Bronchial epithelial cell (primary cell): ENCODE measurements around the gene BCL6. TPM values are rescaled to one million over a fixed set of nuclear protein-coding genes. Genes with fewer than 3 reads are reported as not detected.

Experiments
- DNase-seq: peaks from one replicate; pipeline ENCODE4 v3.0.0-alpha.2; 2010; ENCODE audit warnings: low read depth
- FAIRE-seq: peaks from 2 replicates; lab custom pipeline; 2011; peaks lifted over from hg19 to GRCh38; lab: Jason Lieb, UNC
- H3K27me3 ChIP-seq: 2 replicates; pipeline ENCODE4 v1.5.1; 2011; ENCODE audit warnings: low read length; ENCODE audit not compliant: control insufficient read depth, insufficient read depth
- H3K36me3 ChIP-seq: 2 replicates; pipeline ENCODE4 v1.5.1; 2011; ENCODE audit warnings: low read length; ENCODE audit not compliant: control insufficient read depth, insufficient read depth
- H3K4me3 ChIP-seq: 2 replicates; pipeline ENCODE4 v1.5.1; 2011; ENCODE audit warnings: mild to moderate bottlenecking, low read depth, low read length, control low read depth
- total RNA-seq: library from RNA; depleted of rRNA; stranded (reverse); fragments of >200 nt; gene quantifications from 2 replicates; pipeline ENCODE4 v1.2.1, GENCODE V29; 2014
- TF ChIP-seq, protein P1 (sequence below): IDR thresholded peaks from 2 replicates; pipeline ENCODE4 v1.5.1; 2011; ENCODE audit warnings: mild to moderate bottlenecking, moderate library complexity, low read length, control low read depth, inconsistent platforms; ENCODE audit not compliant: insufficient read depth, severe bottlenecking

Gene BCL6
- total RNA-seq, 1 donor from 2014 or later: 6.8 TPM

DNA sequence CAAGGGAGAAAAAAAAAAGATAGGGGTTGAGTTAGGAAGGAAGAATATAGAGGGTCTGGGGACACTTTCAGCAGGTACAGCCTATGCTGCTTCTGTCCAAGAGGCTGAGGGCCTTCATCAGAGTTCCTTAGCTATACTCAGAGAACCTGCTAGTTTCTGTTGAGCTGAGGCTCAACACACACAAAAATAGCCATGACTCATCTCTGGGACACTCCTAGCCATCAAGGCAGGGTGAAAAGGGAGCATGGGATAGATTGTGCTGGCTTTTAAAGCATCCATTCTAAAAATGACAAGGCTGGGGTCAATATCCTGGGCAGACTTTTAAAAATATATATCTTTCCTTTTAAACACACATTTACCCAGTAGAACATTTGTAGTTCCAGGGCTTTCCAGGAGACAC, 40.1 kb downstream of the BCL6 start:
- H3K4me3 ChIP-seq: no peak overlapping the region
- DNase-seq: no peak
- no peaks in the 10 kb centered on the region for H3K36me3 ChIP-seq
- FAIRE-seq: no peak
- H3K27me3 ChIP-seq: no peaks in the 10 kb centered on the region
- TF ChIP-seq, protein P1, sequence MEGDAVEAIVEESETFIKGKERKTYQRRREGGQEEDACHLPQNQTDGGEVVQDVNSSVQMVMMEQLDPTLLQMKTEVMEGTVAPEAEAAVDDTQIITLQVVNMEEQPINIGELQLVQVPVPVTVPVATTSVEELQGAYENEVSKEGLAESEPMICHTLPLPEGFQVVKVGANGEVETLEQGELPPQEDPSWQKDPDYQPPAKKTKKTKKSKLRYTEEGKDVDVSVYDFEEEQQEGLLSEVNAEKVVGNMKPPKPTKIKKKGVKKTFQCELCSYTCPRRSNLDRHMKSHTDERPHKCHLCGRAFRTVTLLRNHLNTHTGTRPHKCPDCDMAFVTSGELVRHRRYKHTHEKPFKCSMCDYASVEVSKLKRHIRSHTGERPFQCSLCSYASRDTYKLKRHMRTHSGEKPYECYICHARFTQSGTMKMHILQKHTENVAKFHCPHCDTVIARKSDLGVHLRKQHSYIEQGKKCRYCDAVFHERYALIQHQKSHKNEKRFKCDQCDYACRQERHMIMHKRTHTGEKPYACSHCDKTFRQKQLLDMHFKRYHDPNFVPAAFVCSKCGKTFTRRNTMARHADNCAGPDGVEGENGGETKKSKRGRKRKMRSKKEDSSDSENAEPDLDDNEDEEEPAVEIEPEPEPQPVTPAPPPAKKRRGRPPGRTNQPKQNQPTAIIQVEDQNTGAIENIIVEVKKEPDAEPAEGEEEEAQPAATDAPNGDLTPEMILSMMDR: no peak

DNA sequence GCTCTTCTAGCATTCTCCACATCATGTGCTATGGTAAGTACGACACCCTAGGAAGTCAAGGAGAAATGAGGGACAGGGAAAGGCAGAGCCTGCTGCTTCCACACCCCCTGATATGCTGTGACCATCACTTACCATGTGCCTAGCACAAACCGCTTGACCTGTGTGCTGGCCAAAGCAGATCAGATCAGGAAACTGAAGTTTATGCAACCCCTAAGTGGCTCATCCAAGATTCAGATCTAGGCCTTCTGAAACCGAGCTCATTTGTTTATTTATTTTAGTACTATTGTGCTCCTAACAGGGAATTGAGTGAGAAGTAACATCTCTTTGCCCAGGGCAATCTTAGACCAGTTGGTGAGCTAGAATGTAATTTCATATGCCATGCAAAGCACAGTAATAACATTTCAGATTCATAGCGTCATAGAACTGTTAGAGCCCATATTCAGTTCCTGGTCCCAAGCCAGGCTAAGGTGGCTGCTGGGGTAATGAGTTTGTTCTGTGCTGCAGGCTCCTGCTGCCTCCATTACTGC, 42.7 kb downstream of the BCL6 start, which contains the start of gene RTP2:
TSS of gene RTP2 (minus strand) at position 51 of the 527 bp plus-strand sequence. CDS start 429 bp downstream, outside the sequence.
- TF ChIP-seq, protein P1: no peak
- no peaks in the 10 kb centered on the region for H3K36me3 ChIP-seq
- H3K27me3 ChIP-seq: no peaks in the 10 kb centered on the region
- no peak within 1 kb of the TSS for H3K4me3 ChIP-seq
- no peak for FAIRE-seq
- no peak for DNase-seq

DNA sequence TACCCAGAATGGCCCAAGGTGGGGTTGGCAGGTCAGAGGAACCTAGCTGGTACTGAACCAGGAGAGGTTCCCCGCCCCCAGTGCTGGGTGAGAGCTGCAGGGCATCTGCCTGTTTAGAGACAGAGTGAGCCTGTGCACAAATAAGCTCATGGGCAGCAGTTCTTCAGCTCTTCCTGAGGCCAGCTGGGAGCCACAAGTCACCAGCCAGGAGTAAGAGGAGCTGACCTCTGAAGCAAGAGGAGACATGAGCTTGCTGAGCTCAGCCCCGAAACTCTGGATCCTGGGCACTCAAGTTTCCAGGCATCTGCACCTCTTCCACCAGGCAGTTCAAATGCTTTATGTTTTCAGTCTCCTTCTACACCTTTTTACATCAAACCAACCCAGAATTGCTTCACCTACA, 45.0 kb downstream of the BCL6 start:
- Histone ChIP-seq H3K4me3 (no peak overlapping the region), H3K27me3 (peaks cover 3% of the 10 kb centered on the region), H3K36me3 (no peaks in the 10 kb centered on the region)
- FAIRE-seq (no peak), DNase-seq (no peak)
- TF ChIP-seq, protein P1: no peak

- TF ChIP-seq, protein P1: no peak
- Histone ChIP-seq H3K36me3 (no peaks in the 10 kb centered on the region), H3K27me3 (peaks cover 3% of the 10 kb centered on the region), H3K4me3 (no peak overlapping the region)
- DNase-seq (no peak), FAIRE-seq (no peak)
Observed at GRCh38 chr3:187698499-187699399, 46.5 kb downstream of the BCL6 start.

- TF ChIP-seq, protein P1: no peak
- Histone ChIP-seq H3K36me3 (no peaks in the 10 kb centered on the region), H3K4me3 (no peak overlapping the region), H3K27me3 (peaks cover 3% of the 10 kb centered on the region)
- DNase-seq (no peak), FAIRE-seq (no peak)
Observed at GRCh38 chr3:187696021-187696420, 49.2 kb downstream of the BCL6 start.
